ENCODE results near the gene EDDM3A. TPM values are rescaled to one million over a fixed set of nuclear protein-coding genes. Genes with fewer than 3 reads are reported as not detected.
"Not testable (repeated sequence)": the region's sequence is repeated elsewhere in the genome, so short reads cannot be mapped to it uniquely, and the experiment has no call there.

EDDM3A gene
- total RNA-seq, 2 experiments from 2014 or later: not detected

- Mint-ChIP-seq H3K4me3 (no peak overlapping the region), H3K27ac (no peak overlapping the region), H3K27me3 (peaks cover 2% of the 10 kb centered on the region), H3K9me3 (no peaks in the 10 kb centered on the region), H3K36me3 (no peaks in the 10 kb centered on the region), H3K4me1 (ENCODE audit: low read depth) (no peaks in the 10 kb centered on the region)
- intact Hi-C loops (cut with micrococcal nuclease): no loop called here
- CTCF ChIA-PET: no interaction called here
- POLR2A ChIA-PET: no interaction called here
- no peak for DNase-seq
Measured at GRCh38 chr14:20714593-20715250, 31.0 kb upstream of the EDDM3A start.

- Mint-ChIP-seq H3K27ac (no peak overlapping the region), H3K4me1 (ENCODE audit: low read depth) (peaks cover 2% of the 10 kb centered on the region), H3K4me3 (no peak overlapping the region), H3K9me3 (no peaks in the 10 kb centered on the region), H3K36me3 (no peaks in the 10 kb centered on the region), H3K27me3 (peaks cover 25% of the 10 kb centered on the region)
- intact Hi-C loops (cut with micrococcal nuclease): no loop called here
- ChIA-PET CTCF (interaction anchor here (0.5 kb wide), 1 partner anchor 144 kb away, joined by 4 read pairs; no protein-coding TSS in a partner anchor), POLR2A (no interaction called here)
- no peak for DNase-seq
Measured at GRCh38 chr14:20719777-20720176, 25.9 kb upstream of the EDDM3A start.

GRCh38 chr14:20720741-20721140, 24.9 kb upstream of the EDDM3A start:
- no peak for DNase-seq
- H3K27ac Mint-ChIP-seq: no peak overlapping the region
- no peaks in the 10 kb centered on the region for H3K9me3 Mint-ChIP-seq
- peaks cover 31% of the 10 kb centered on the region for H3K27me3 Mint-ChIP-seq
- CTCF ChIA-PET: no interaction called here
- intact Hi-C loops (cut with micrococcal nuclease): no loop called here
- no peaks in the 10 kb centered on the region for H3K36me3 Mint-ChIP-seq
- peaks cover 2% of the 10 kb centered on the region for H3K4me1 Mint-ChIP-seq (ENCODE audit: low read depth)
- POLR2A ChIA-PET: no interaction called here
- no peak overlapping the region for H3K4me3 Mint-ChIP-seq

- peaks cover 39% of the 10 kb centered on the region for H3K27me3 Mint-ChIP-seq
Measured at GRCh38 chr14:20722016-20722415, 23.7 kb upstream of the EDDM3A start.

GRCh38 chr14:20723488-20723887, 22.2 kb upstream of the EDDM3A start:
- no peak for DNase-seq
- Mint-ChIP-seq H3K9me3 (no peaks in the 10 kb centered on the region), H3K27ac (no peak overlapping the region), H3K27me3 (peaks cover 44% of the 10 kb centered on the region), H3K36me3 (no peaks in the 10 kb centered on the region), H3K4me3 (no peak overlapping the region), H3K4me1 (ENCODE audit: low read depth) (peaks cover 2% of the 10 kb centered on the region)
- intact Hi-C loops (cut with micrococcal nuclease): no loop called here
- ChIA-PET CTCF (no interaction called here), POLR2A (no interaction called here)

More at GRCh38 chr14:20722016-20722415, 23.7 kb upstream of the EDDM3A start:
- Mint-ChIP-seq H3K4me3 (no peak overlapping the region), H3K36me3 (no peaks in the 10 kb centered on the region), H3K9me3 (no peaks in the 10 kb centered on the region), H3K27ac (no peak overlapping the region), H3K4me1 (ENCODE audit: low read depth) (peaks cover 2% of the 10 kb centered on the region)
- intact Hi-C loops (cut with micrococcal nuclease): no loop called here
- DNase-seq: no peak
- ChIA-PET POLR2A (no interaction called here), CTCF (no interaction called here)

GRCh38 chr14:20726121-20726520, 19.6 kb upstream of the EDDM3A start:
- POLR2A ChIA-PET; DNase-seq; H3K36me3 Mint-ChIP-seq; intact Hi-C loops (cut with micrococcal nuclease); H3K27ac Mint-ChIP-seq; H3K4me1 Mint-ChIP-seq (ENCODE audit: low read depth); H3K9me3 Mint-ChIP-seq; H3K4me3 Mint-ChIP-seq: not testable (repeated sequence)
- CTCF ChIA-PET: interaction anchor here (0.9 kb wide), 1 partner anchor 131 kb away, joined by 3 read pairs; no protein-coding TSS in a partner anchor
- peaks cover 42% of the 10 kb centered on the region for H3K27me3 Mint-ChIP-seq

GRCh38 chr14:20726531-20726930, 19.2 kb upstream of the EDDM3A start:
- ChIA-PET CTCF (interaction anchor here (0.9 kb wide), 1 partner anchor 131 kb away, joined by 3 read pairs; no protein-coding TSS in a partner anchor), POLR2A (no interaction called here)
- Mint-ChIP-seq H3K9me3 (no peaks in the 10 kb centered on the region), H3K36me3 (no peaks in the 10 kb centered on the region), H3K4me3 (no peak overlapping the region), H3K27me3 (peaks cover 40% of the 10 kb centered on the region), H3K4me1 (ENCODE audit: low read depth) (peaks cover 2% of the 10 kb centered on the region), H3K27ac (no peak overlapping the region)
- intact Hi-C loops (cut with micrococcal nuclease): no loop called here
- no peak for DNase-seq

GRCh38 chr14:20730891-20731290, 14.8 kb upstream of the EDDM3A start:
- peaks cover 17% of the 10 kb centered on the region for H3K27me3 Mint-ChIP-seq
- H3K4me3 Mint-ChIP-seq: no peak overlapping the region
- H3K36me3 Mint-ChIP-seq: no peaks in the 10 kb centered on the region
- no peak for DNase-seq
- ChIA-PET CTCF (interaction anchor here (1.0 kb wide), 1 partner anchor 143 kb away, joined by 3 read pairs; no protein-coding TSS in a partner anchor), POLR2A (no interaction called here)
- intact Hi-C loops (cut with micrococcal nuclease): no loop called here
- H3K4me1 Mint-ChIP-seq (ENCODE audit: low read depth): no peaks in the 10 kb centered on the region
- no peaks in the 10 kb centered on the region for H3K9me3 Mint-ChIP-seq
- no peak overlapping the region for H3K27ac Mint-ChIP-seq

GRCh38 chr14:20732477-20732876, 13.2 kb upstream of the EDDM3A start:
- Mint-ChIP-seq H3K4me1 (ENCODE audit: low read depth) (no peaks in the 10 kb centered on the region), H3K4me3 (no peak overlapping the region), H3K36me3 (no peaks in the 10 kb centered on the region), H3K9me3 (no peaks in the 10 kb centered on the region), H3K27me3 (peaks cover 6% of the 10 kb centered on the region), H3K27ac (no peak overlapping the region)
- intact Hi-C loops (cut with micrococcal nuclease): no loop called here
- ChIA-PET CTCF (interaction anchor here (0.7 to 1.0 kb wide), 2 partner anchors 48 to 125 kb away, joined by 3 to 4 read pairs; partner anchors contain the start of gene RNASE4), POLR2A (no interaction called here)
- DNase-seq: no peak

- H3K36me3 Mint-ChIP-seq: no peaks in the 10 kb centered on the region
- H3K27me3 Mint-ChIP-seq: peaks cover 2% of the 10 kb centered on the region
- intact Hi-C loops (cut with micrococcal nuclease): no loop called here
- DNase-seq: no peak
- no peaks in the 10 kb centered on the region for H3K4me1 Mint-ChIP-seq (ENCODE audit: low read depth)
- H3K4me3 Mint-ChIP-seq: no peak overlapping the region
- H3K27ac Mint-ChIP-seq: no peak overlapping the region
- POLR2A ChIA-PET: no interaction called here
- H3K9me3 Mint-ChIP-seq: no peaks in the 10 kb centered on the region
- CTCF ChIA-PET: interaction anchor here (0.7 to 1.0 kb wide), 2 partner anchors 49 to 125 kb away, joined by 3 to 4 read pairs; partner anchors contain the start of gene RNASE4
Measured at GRCh38 chr14:20732979-20733635, 12.6 kb upstream of the EDDM3A start.

GRCh38 chr14:20733684-20734429, 11.8 kb upstream of the EDDM3A start:
- H3K4me3 Mint-ChIP-seq: no peak overlapping the region
- no peaks in the 10 kb centered on the region for H3K4me1 Mint-ChIP-seq (ENCODE audit: low read depth)
- no peaks in the 10 kb centered on the region for H3K36me3 Mint-ChIP-seq
- intact Hi-C loops (cut with micrococcal nuclease): no loop called here
- no peak overlapping the region for H3K27ac Mint-ChIP-seq
- no peaks in the 10 kb centered on the region for H3K9me3 Mint-ChIP-seq
- H3K27me3 Mint-ChIP-seq: peaks cover 5% of the 10 kb centered on the region
- POLR2A ChIA-PET: no interaction called here
- DNase-seq: no peak
- CTCF ChIA-PET: no interaction called here

- Mint-ChIP-seq H3K4me3 (no peak overlapping the region), H3K27me3 (peaks cover 5% of the 10 kb centered on the region), H3K4me1 (ENCODE audit: low read depth) (no peaks in the 10 kb centered on the region), H3K9me3 (no peaks in the 10 kb centered on the region), H3K36me3 (no peaks in the 10 kb centered on the region), H3K27ac (no peak overlapping the region)
- DNase-seq: no peak
- ChIA-PET POLR2A (no interaction called here), CTCF (no interaction called here)
- intact Hi-C loops (cut with micrococcal nuclease): no loop called here
Measured at GRCh38 chr14:20734430-20734806, 11.3 kb upstream of the EDDM3A start.
